SJCRH30 (cell line): Measurements from ENCODE around the gene XRCC1. TPM values are rescaled to one million over a fixed set of nuclear protein-coding genes. Genes with fewer than 3 reads are reported as not detected.
"Not testable (repeated sequence)": the region's sequence is repeated elsewhere in the genome, so short reads cannot be mapped to it uniquely, and the experiment has no call there.

Experiments
- DNase-seq, 2 experiments: peaks; one replicate each; pipeline ENCODE4 v3.0.0-alpha.2; 2015 to 2020
- H3K27ac ChIP-seq: fragments of 250-450 bp; sonication (Bioruptor Pico); 2 replicates; pipeline ENCODE4 v1.5.1; 2020; ENCODE audit warnings: mild to moderate bottlenecking, moderate library complexity
- H3K27me3 ChIP-seq: fragments of 250-450 bp; sonication (Bioruptor Pico); 2 replicates; pipeline ENCODE4 v1.5.1; 2020; ENCODE audit warnings: mild to moderate bottlenecking, moderate library complexity
- H3K36me3 ChIP-seq: fragments of 250-450 bp; sonication (Bioruptor Pico); 2 replicates; pipeline ENCODE4 v1.5.1; 2020; ENCODE audit warnings: mild to moderate bottlenecking, moderate library complexity
- H3K4me1 ChIP-seq: fragments of 250-450 bp; sonication (Bioruptor Pico); 2 replicates; pipeline ENCODE4 v1.5.1; 2020; ENCODE audit warnings: mild to moderate bottlenecking, moderate library complexity
- H3K4me3 ChIP-seq: fragments of 250-450 bp; sonication (Bioruptor Pico); 2 replicates; pipeline ENCODE4 v1.5.1; 2020; ENCODE audit warnings: mild to moderate bottlenecking, moderate library complexity
- H3K9me3 ChIP-seq: fragments of 250-450 bp; sonication (Bioruptor Pico); replicated peaks from 2 replicates; pipeline ENCODE4 v1.5.1; 2020; ENCODE audit warnings: mild to moderate bottlenecking, moderate library complexity
- total RNA-seq: library from RNA; depleted of rRNA; stranded (reverse); fragments of >200 nt; shearing (Covaris generic); gene quantifications from 2 replicates; pipeline ENCODE4 v1.2.3, GENCODE V29; 2014

XRCC1 gene
- total RNA-seq, 1 experiment from 2014 or later = 43.5 TPM

DNA sequence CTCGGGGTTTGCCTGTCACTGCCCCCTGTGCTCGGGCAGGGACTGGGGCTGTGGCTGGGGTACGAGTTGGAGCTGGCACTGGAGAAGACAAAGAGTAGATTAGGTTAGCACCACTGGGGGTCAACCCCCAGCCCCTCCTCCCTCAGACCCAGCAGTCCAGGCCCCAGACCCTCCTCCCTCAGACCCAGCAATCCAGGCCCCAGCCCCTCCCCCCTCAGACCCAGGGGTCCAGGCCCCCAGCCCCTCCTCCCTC lies 23.2 kb downstream of the XRCC1 start:
- no peak for DNase-seq
- H3K4me3 ChIP-seq = no peak overlapping the region
- peaks cover 12% of the 10 kb centered on the region for H3K4me1 ChIP-seq
- H3K36me3 ChIP-seq = peaks cover 30% of the 10 kb centered on the region
- H3K9me3 ChIP-seq = no peaks in the 10 kb centered on the region
- no peak overlapping the region for H3K27ac ChIP-seq
- no peaks in the 10 kb centered on the region for H3K27me3 ChIP-seq

DNA sequence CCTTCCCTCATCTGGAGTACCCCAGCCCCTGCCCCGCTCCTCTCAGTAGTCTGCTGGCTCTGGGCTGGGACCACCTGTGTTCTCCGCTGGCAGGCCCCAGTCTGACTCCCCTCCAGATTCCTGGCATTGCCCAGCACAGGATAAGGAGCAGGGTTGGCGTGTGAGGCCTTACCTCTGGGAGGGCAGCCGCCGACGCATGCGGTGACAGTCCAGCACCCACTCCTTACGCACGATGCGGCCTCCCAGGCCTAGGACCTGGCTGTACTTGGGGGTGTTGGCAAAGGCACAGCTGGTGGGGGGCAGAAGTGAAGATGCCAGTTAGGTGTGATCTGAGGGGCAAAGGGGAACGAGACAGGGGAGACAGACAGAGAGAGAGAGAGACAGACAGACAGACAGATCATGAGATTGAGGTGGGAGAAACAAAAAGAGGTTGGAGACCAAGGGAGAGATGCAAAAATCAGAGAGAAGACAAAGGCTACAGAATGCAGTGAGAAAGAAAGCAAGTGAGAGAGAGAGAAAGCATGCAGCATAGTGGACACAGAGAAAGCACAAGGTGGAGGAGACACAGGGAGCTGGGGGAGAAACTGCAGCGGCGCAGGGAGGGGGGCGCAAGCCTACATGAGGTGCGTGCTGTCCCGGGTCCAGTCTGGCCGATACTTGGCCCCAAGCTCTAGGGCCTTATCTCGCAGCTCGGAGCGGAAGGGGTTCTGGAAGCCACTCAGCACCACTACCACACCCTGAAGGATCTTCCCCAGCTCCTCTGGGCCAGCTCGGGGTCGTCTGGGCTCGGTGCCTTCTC lies 23.7 kb downstream of the XRCC1 start:
- Histone ChIP-seq H3K4me3 (no peak overlapping the region), H3K36me3 (peaks cover 30% of the 10 kb centered on the region), H3K27me3 (no peaks in the 10 kb centered on the region), H3K4me1 (peaks cover 12% of the 10 kb centered on the region), H3K9me3 (no peaks in the 10 kb centered on the region), H3K27ac (no peak overlapping the region)
- no peak for DNase-seq

DNA sequence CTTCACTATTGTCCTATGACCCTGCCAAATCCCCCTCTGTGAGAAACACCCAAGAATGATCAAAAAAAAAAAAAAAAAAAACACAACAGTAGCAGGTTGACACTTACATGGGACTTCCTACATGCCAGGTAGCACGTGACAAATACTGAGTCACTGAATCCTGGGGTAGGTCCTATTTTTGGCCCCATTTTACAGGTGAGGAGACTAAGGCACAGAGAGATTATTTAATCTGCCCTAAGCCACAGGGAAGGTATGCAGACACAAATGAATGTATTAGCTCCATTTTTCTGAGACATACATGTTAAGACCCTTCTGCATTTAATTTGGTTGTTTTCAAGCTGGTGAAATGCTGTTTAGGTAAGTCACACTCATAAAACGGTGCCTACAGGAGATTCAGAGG lies 26.6 kb downstream of the XRCC1 start:
- peaks cover 31% of the 10 kb centered on the region for H3K36me3 ChIP-seq

DNA sequence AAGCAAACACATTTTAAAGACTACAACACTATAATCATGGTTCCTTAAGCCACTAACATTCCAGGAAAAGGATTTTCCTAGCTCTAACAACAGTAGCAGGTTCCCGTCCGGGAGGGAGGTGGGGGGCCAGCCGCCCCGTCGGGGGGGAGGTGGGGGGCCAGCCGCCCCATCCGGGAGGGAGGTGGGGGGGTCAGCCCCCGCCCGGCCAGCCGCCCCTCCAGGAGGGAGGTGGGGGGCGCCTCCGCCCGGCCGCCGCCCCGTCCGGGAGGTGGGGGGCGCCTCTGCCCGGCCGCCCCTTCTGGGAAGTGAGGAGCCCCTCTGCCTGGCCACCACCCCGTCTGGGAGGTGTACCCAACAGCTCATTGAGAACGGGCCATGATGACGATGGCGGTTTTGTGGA lies 27.4 kb downstream of the XRCC1 start:
- H3K4me1 ChIP-seq, H3K9me3 ChIP-seq, H3K4me3 ChIP-seq, H3K27me3 ChIP-seq, DNase-seq, H3K27ac ChIP-seq: not testable (repeated sequence)
- peaks cover 35% of the 10 kb centered on the region for H3K36me3 ChIP-seq

More for the DNA sequence above, 26.6 kb downstream of the XRCC1 start:
- H3K27ac ChIP-seq = no peak overlapping the region
- H3K4me3 ChIP-seq = no peak overlapping the region
- H3K4me1 ChIP-seq = peaks cover 12% of the 10 kb centered on the region
- no peak for DNase-seq
- H3K27me3 ChIP-seq = no peaks in the 10 kb centered on the region
- no peaks in the 10 kb centered on the region for H3K9me3 ChIP-seq

DNA sequence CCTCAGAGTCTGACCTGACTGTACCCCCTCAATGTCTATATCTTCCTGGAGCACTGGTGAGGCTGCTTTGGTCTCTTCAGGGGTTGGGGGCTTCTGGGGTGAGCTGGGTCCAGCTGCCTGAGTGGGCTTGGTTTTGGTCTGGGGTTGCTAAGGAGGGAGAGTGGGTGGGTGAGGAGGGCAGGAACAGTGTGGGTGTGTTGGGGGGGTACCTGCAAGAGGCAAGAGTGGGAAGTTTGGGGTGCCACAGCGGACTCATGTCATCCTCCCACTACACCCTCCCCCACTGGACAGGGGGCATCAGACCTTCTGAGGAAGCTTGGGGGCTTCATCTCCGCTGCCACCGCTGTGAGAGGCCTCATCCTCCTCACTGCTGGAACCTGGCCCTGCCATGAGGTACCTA lies 28.7 kb downstream of the XRCC1 start:
- Histone ChIP-seq H3K9me3 (no peaks in the 10 kb centered on the region), H3K27ac (no peak overlapping the region), H3K4me1 (no peaks in the 10 kb centered on the region), H3K4me3 (no peak overlapping the region), H3K36me3 (peaks cover 42% of the 10 kb centered on the region), H3K27me3 (no peaks in the 10 kb centered on the region)
- DNase-seq = no peak

DNA sequence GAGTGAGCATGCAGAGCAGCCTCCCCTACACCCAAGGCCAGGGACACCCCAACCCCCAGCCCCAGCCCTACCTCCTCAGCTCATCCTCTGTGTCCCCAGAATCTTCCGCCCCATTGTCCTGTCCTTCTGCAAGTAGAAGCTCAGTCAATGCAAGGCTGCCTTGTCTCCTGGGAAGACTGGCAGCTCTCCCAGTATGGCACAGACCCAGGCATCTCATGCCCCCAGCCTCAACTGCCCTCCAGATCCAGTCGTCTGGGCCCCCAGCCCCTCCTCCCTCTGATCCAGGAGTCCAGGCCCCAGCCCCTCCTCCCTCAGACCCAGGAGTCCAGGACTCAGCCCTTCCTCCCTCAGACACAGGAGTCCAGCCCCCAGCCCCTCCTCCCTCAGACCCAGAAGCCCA lies 29.3 kb downstream of the XRCC1 start:
- Histone ChIP-seq H3K4me3 (no peak overlapping the region), H3K4me1 (no peaks in the 10 kb centered on the region), H3K27ac (no peak overlapping the region), H3K9me3 (no peaks in the 10 kb centered on the region), H3K36me3 (peaks cover 39% of the 10 kb centered on the region), H3K27me3 (no peaks in the 10 kb centered on the region)
- DNase-seq = no peak

GRCh38 chr19:43545276-43545675 lies 30.1 kb downstream of the XRCC1 start:
- H3K27me3 ChIP-seq = no peaks in the 10 kb centered on the region
- no peak overlapping the region for H3K4me3 ChIP-seq
- no peaks in the 10 kb centered on the region for H3K4me1 ChIP-seq
- peaks cover 43% of the 10 kb centered on the region for H3K36me3 ChIP-seq
- H3K27ac ChIP-seq = no peak overlapping the region
- no peak for DNase-seq
- H3K9me3 ChIP-seq = no peaks in the 10 kb centered on the region

DNA sequence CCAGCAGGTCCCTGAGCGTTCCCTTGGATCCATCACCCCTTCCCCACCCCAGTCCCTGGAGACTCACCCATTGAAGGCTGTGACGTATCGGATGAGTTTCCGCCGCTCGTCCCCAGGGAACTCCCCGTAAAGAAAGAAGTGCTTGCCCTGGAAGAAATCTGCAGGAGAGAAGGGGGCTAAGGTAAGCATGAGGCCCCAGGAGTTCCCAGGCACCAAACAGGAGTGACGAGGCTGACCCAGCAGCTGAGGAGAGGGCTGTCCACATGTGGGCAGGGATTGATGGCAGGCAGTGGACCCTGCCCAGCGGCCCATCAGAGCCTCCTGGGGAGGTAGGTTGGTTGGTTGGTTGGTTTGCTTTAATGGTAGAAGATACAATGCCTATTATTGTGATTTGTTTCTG lies 31.2 kb downstream of the XRCC1 start:
- Histone ChIP-seq H3K4me3 (no peak overlapping the region), H3K36me3 (peaks cover 45% of the 10 kb centered on the region), H3K9me3 (peaks cover 3% of the 10 kb centered on the region), H3K4me1 (no peaks in the 10 kb centered on the region), H3K27me3 (no peaks in the 10 kb centered on the region), H3K27ac (no peak overlapping the region)
- no peak for DNase-seq

DNA sequence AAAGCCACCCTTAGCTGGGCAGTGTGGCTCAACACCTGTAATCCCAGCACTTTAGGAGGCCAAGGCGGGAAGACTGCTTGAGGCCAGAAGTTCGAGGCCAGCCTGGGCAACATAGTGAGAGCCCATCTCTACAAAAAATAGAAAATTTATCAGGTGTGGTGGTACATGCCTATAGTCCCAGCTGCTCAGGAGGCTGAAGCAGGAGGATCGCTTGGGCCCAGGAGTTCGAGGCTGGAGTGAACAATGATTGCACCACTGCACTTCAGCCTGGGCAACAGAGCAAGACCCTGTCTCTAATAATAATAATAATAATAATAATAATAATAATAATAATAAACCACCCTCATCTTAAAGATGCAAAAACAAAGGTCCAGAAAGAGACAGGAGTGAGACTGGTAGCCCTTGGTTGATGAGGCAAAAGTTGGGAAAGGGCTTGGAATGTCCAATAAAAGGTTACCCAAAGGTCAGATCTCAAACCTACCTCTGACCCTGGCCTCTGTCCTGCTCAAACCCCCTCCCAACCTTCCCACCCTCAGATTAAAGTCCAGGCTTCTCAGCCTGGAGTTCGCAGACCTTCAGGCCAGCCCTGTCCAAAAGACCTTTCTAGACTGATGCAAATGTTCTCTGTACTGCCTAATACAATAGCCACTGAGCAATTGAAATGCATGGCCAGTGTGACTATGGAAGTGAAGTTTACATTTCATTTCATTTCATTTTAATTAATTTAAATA lies 33.2 kb downstream of the XRCC1 start:
- Histone ChIP-seq H3K36me3 (peaks cover 59% of the 10 kb centered on the region), H3K4me3 (no peak overlapping the region), H3K27me3 (no peaks in the 10 kb centered on the region), H3K27ac (no peak overlapping the region), H3K9me3 (peaks cover 10% of the 10 kb centered on the region), H3K4me1 (no peaks in the 10 kb centered on the region)
- no peak for DNase-seq

DNA sequence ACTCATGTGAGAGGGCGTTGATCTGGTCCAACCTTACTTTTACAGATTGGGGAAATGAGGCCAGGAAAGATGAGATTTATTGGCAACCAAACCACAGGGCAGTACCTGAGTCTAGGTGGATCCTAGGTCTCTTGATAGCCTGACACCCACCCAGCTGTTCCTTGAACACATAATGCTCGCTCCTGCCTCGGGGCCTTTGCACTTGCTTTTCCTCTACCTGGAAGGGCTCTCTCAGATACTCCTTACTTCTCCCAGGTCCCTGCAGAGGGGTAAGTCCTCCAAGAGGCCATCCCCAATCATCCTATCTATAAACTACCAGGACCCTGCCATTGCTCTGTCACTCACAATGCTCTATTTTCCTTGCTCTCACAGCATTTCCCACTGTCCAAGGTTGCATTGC lies 34.9 kb downstream of the XRCC1 start:
- Histone ChIP-seq H3K4me3 (no peak overlapping the region), H3K4me1 (no peaks in the 10 kb centered on the region), H3K27ac (no peak overlapping the region), H3K9me3 (peaks cover 10% of the 10 kb centered on the region), H3K36me3 (peaks cover 61% of the 10 kb centered on the region), H3K27me3 (no peaks in the 10 kb centered on the region)
- no peak for DNase-seq

- Histone ChIP-seq H3K36me3 (peaks cover 56% of the 10 kb centered on the region), H3K4me1 (no peaks in the 10 kb centered on the region)
Observed at GRCh38 chr19:43538922-43539321, 36.4 kb downstream of the XRCC1 start.

GRCh38 chr19:43534816-43535761 lies 40.2 kb downstream of the XRCC1 start:
- H3K9me3 ChIP-seq = peaks cover 10% of the 10 kb centered on the region
- peak in 1 of 2 experiments; percentile 30 for DNase-seq
- H3K36me3 ChIP-seq = peaks cover 28% of the 10 kb centered on the region
- no peaks in the 10 kb centered on the region for H3K27me3 ChIP-seq
- H3K4me3 ChIP-seq = no peak overlapping the region
- H3K27ac ChIP-seq = no peak overlapping the region
- H3K4me1 ChIP-seq = no peaks in the 10 kb centered on the region

More at GRCh38 chr19:43538922-43539321, 36.4 kb downstream of the XRCC1 start:
- Histone ChIP-seq H3K27ac (no peak overlapping the region), H3K4me3 (no peak overlapping the region), H3K9me3 (peaks cover 10% of the 10 kb centered on the region), H3K27me3 (no peaks in the 10 kb centered on the region)
- no peak for DNase-seq

DNA sequence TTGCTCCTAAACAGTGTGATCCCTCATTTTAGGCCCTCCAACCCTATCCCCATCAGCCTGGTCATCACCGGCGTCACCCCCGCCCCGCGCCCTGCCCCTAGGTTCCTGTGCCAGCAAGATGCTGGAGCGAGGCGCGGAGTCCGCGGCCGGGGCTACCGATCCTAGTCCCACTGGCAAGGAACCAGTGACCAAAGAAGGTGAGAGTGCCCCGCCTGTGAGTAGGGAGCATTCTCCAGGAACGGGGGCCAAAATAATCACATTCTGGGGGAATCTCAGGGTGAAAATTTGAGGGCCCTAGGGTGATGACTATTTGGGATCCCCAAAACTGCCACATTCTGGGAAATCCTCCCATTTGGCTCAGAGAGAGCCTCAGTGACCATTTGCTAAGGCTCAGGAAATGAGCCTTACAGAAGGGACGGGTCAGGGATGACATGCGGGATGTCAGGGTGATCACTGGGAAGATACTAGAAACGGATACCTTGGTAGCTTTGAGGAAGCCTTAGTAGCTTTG lies 41.0 kb downstream of the XRCC1 start:
- H3K9me3 ChIP-seq = peaks cover 10% of the 10 kb centered on the region
- no peaks in the 10 kb centered on the region for H3K4me1 ChIP-seq
- peaks cover 24% of the 10 kb centered on the region for H3K36me3 ChIP-seq
- DNase-seq = no peak
- H3K27me3 ChIP-seq = no peaks in the 10 kb centered on the region
- H3K4me3 ChIP-seq = no peak overlapping the region
- no peak overlapping the region for H3K27ac ChIP-seq

- Histone ChIP-seq H3K4me1 (no peaks in the 10 kb centered on the region), H3K4me3 (peak overlapping the region; percentile 41), H3K36me3 (peaks cover 17% of the 10 kb centered on the region), H3K27me3 (no peaks in the 10 kb centered on the region), H3K27ac (no peak overlapping the region), H3K9me3 (peaks cover 4% of the 10 kb centered on the region)
- peak; percentile 46 to 53 for DNase-seq
Observed at GRCh38 chr19:43533546-43534304, 41.6 kb downstream of the XRCC1 start.
